HepG2 (cell line): ENCODE measurements around the gene VKORC1. TPM values are rescaled to one million over a fixed set of nuclear protein-coding genes. Genes with fewer than 3 reads are reported as not detected.

Source experiments
- CENPT ChIP-seq: sonication (generic); formaldehyde crosslinking; IDR thresholded peaks from 2 replicates; pipeline ENCODE4 v1.8.0; 2022; ENCODE audit warnings: low read depth, mild to moderate bottlenecking, moderate library complexity, missing genetic modification reagents
- DBP ChIP-seq: sonication (generic); formaldehyde crosslinking; IDR thresholded peaks from 2 replicates; pipeline ENCODE4 v1.4.0; 2020; ENCODE audit warnings: missing genetic modification reagents; ENCODE audit errors: not compliant biosample characterization
- FOXM1 ChIP-seq: sonication (generic); formaldehyde crosslinking; IDR thresholded peaks from 2 replicates; pipeline ENCODE4 v1.5.0; 2020; ENCODE audit warnings: missing genetic modification reagents
- FUBP1 ChIP-seq: sonication (generic); formaldehyde crosslinking; IDR thresholded peaks from 2 replicates; pipeline ENCODE4 v1.5.1; 2020; ENCODE audit warnings: missing genetic modification reagents, mild to moderate bottlenecking, borderline replicate concordance
- GPBP1L1 ChIP-seq: sonication (generic); formaldehyde crosslinking; IDR thresholded peaks from 2 replicates; pipeline ENCODE4 v1.5.0; 2020; ENCODE audit warnings: mild to moderate bottlenecking, missing genetic modification reagents
- GTF3A ChIP-seq: sonication (generic); formaldehyde crosslinking; conservative IDR thresholded peaks from 2 replicates; pipeline ENCODE4 v1.4.0; 2020; ENCODE audit warnings: mild to moderate bottlenecking, missing genetic modification reagents
- HNRNPLL ChIP-seq: fragments of 200-400 bp; formaldehyde crosslinking; IDR thresholded peaks from 2 replicates; pipeline ENCODE4 v1.6.1; 2017; ENCODE audit warnings: mild to moderate bottlenecking, low read depth, low read length; ENCODE audit not compliant: poor library complexity, severe bottlenecking
- JUND ChIP-seq: sonication (generic); formaldehyde crosslinking; IDR thresholded peaks from 2 replicates; pipeline ENCODE4 v1.8.0; 2022; ENCODE audit warnings: mild to moderate bottlenecking, missing genetic modification reagents
- KLF12 ChIP-seq: sonication (generic); formaldehyde crosslinking; IDR thresholded peaks from 2 replicates; pipeline ENCODE4 v1.4.0; 2020; ENCODE audit warnings: missing genetic modification reagents, borderline replicate concordance
- MYPOP ChIP-seq: sonication (generic); formaldehyde crosslinking; IDR thresholded peaks from 2 replicates; pipeline ENCODE4 v1.8.1; 2023; ENCODE audit warnings: mild to moderate bottlenecking, moderate library complexity, missing genetic modification reagents
- RBM39 ChIP-seq: fragments of 200-400 bp; formaldehyde crosslinking; IDR thresholded peaks from one replicate; pipeline ENCODE4 v1.6.1; 2018; ENCODE audit warnings: antibody characterized with exemption, mild to moderate bottlenecking, low read depth, low read length; ENCODE audit not compliant: poor library complexity, severe bottlenecking
- REPIN1 ChIP-seq: sonication (generic); formaldehyde crosslinking; IDR thresholded peaks from 2 replicates; pipeline ENCODE4 v1.8.0; 2022; ENCODE audit warnings: missing genetic modification reagents, low read depth, mild to moderate bottlenecking, borderline replicate concordance
- REXO4 ChIP-seq: sonication (generic); formaldehyde crosslinking; IDR thresholded peaks from 2 replicates; pipeline ENCODE4 v1.8.0; 2022; ENCODE audit warnings: missing genetic modification reagents, mild to moderate bottlenecking, borderline replicate concordance
- TBL1XR1 ChIP-seq: fragments of 150-350 bp; IDR thresholded peaks from 2 replicates; pipeline ENCODE4 v1.6.1; 2014; ENCODE audit warnings: borderline replicate concordance, low read length; ENCODE audit not compliant: partially characterized antibody
- ZBTB26 ChIP-seq: IDR thresholded peaks from 2 replicates; pipeline ENCODE4 v1.6.1; 2016; ENCODE audit warnings: missing compliant biosample characterization, missing genetic modification reagents, borderline replicate concordance
- ZNF230 ChIP-seq: sonication (generic); formaldehyde crosslinking; IDR thresholded peaks from 2 replicates; pipeline ENCODE4 v1.4.0; 2020; ENCODE audit warnings: mild to moderate bottlenecking, missing genetic modification reagents
- ZNF234 ChIP-seq: sonication (generic); formaldehyde crosslinking; conservative IDR thresholded peaks from 2 replicates; pipeline ENCODE4 v1.5.1; 2020; ENCODE audit warnings: mild to moderate bottlenecking, missing genetic modification reagents
- ZNF337 ChIP-seq: sonication (generic); formaldehyde crosslinking; IDR thresholded peaks from 2 replicates; pipeline ENCODE4 v1.5.1; 2020; ENCODE audit warnings: missing genetic modification reagents, low read depth, mild to moderate bottlenecking, borderline replicate concordance
- ZNF572 ChIP-seq: sonication (generic); formaldehyde crosslinking; IDR thresholded peaks from 2 replicates; pipeline ENCODE4 v1.5.1; 2020; ENCODE audit warnings: mild to moderate bottlenecking, missing genetic modification reagents
- ZNF607 ChIP-seq: sonication (generic); formaldehyde crosslinking; IDR thresholded peaks from 2 replicates; pipeline ENCODE4 v1.5.1; 2020; ENCODE audit warnings: missing genetic modification reagents, mild to moderate bottlenecking, borderline replicate concordance
- ZNF780A ChIP-seq: sonication (generic); formaldehyde crosslinking; IDR thresholded peaks from 2 replicates; pipeline ENCODE4 v1.8.0; 2022; ENCODE audit warnings: mild to moderate bottlenecking, missing genetic modification reagents, moderate library complexity
- polyA plus RNA-seq, 8 experiments: library from polyadenylated mRNA; depleted of rRNA in 3 of 8; stranded (reverse) in 7 of 8; unstranded in 1 of 8; fragments of >200 nt; fragmentation: Illumina TruSeq in 4 of 8; extraction: Trizol in 4 of 8; gene quantifications; 2 replicates each; pipeline versions ENCODE4 v1.2.1 to v1.2.3, GENCODE V29; 2011 to 2016; ENCODE audit warnings: low read depth in 4 of 8, missing spikeins in 1 of 8, mixed read lengths in 1 of 8; ENCODE audit not compliant: insufficient read depth in 1 of 8
- total RNA-seq, 5 experiments: library from RNA; depleted of rRNA; stranded (reverse); fragments of >200 nt; fragmentation: Illumina TruSeq; extraction: Trizol; gene quantifications; 2 replicates each; pipeline ENCODE4 v1.2.3, GENCODE V29; 2016; ENCODE audit warnings: low read depth in 1 of 5

VKORC1 gene
- total and polyA plus RNA-seq, 2 of the 13 experiments (the other 11 are each of a cell fraction or from before 2014, with no cell fraction given) = 141 to 615 TPM

GRCh38 chr16:31094424-31095120 is at the start of gene VKORC1 (continued):
- TF ChIP-seq REPIN1 (CRISPR knock-in tag) (peak; percentile 70), ZNF572 (CRISPR knock-in tag) (peak; percentile 32; the same call in 1 of the 2 replicates), ZNF780A (CRISPR knock-in tag) (no peak), GTF3A (CRISPR knock-in tag) (0 out of 2 replicates have a peak, but pooled peaks have one; percentile 57), KLF12 (CRISPR knock-in tag) (peak; percentile 93; the same call in 1 of the 2 replicates), FOXM1 (CRISPR knock-in tag) (no peak; the same call in 1 of the 2 replicates), DBP (CRISPR knock-in tag) (peak; percentile 18), FUBP1 (CRISPR knock-in tag) (no peak), HNRNPLL (peak; percentile 98), ZNF607 (peak; percentile 81), ZNF337 (no peak; the same call in 1 of the 2 replicates), GPBP1L1 (CRISPR knock-in tag) (no peak), ZNF230 (0 out of 2 replicates have a peak, but pooled peaks have one; percentile 18), ZNF234 (CRISPR knock-in tag) (no peak), REXO4 (CRISPR knock-in tag) (no peak), RBM39 (peak; percentile 45), ZBTB26 (CRISPR knock-in tag) (peak; percentile 41; the same call in 1 of the 2 replicates), CENPT (CRISPR knock-in tag) (peak; percentile 64; the same call in 1 of the 2 replicates), TBL1XR1 (no peak), JUND (CRISPR knock-in tag) (peak; percentile 32; the same call in 1 of the 2 replicates), MYPOP (CRISPR knock-in tag) (peak; percentile 81; the same call in 1 of the 2 replicates)
